Keratinocyte (primary cell): ENCODE data around the gene KCNQ2. TPM values are rescaled to one million over a fixed set of nuclear protein-coding genes. Genes with fewer than 3 reads are reported as not detected.

Source experiments
- DNase-seq: peaks from one replicate; pipeline ENCODE4 v3.0.0-alpha.2; 2011; ENCODE audit warnings: low read depth, missing footprints, low spot score
- FAIRE-seq: peaks from 2 replicates; lab custom pipeline; 2011; peaks lifted over from hg19 to GRCh38; lab: Jason Lieb, UNC
- H2AFZ ChIP-seq: 2 replicates; pipeline ENCODE4 v1.6.0; 2012; ENCODE audit warnings: low read length, control low read depth, inconsistent platforms; ENCODE audit not compliant: control insufficient read depth
- H3K27ac ChIP-seq: 2 replicates; pipeline ENCODE4 v1.5.1; 2011; ENCODE audit warnings: low read length; ENCODE audit not compliant: control insufficient read depth, insufficient read depth
- H3K27me3 ChIP-seq: 3 replicates; pipeline ENCODE4 v1.6.0; 2011; ENCODE audit warnings: low read length; ENCODE audit not compliant: control insufficient read depth, insufficient read depth; ENCODE audit errors: extremely low read depth
- H3K36me3 ChIP-seq, 2 experiments: 2 replicates in 1 of 2; 3 replicates in 1 of 2; pipeline ENCODE4 v1.5.1; 2011; ENCODE audit warnings: low read length in 2 of 2, mild to moderate bottlenecking in 1 of 2; ENCODE audit not compliant: control insufficient read depth in 2 of 2, insufficient read depth in 2 of 2; ENCODE audit errors: extremely low read depth in 1 of 2
- H3K4me1 ChIP-seq: 3 replicates; pipeline ENCODE4 v1.5.1; 2011; ENCODE audit warnings: low read length; ENCODE audit not compliant: control insufficient read depth, insufficient read depth; ENCODE audit errors: extremely low read depth
- H3K4me2 ChIP-seq: 3 replicates; pipeline ENCODE4 v1.6.0; 2011; ENCODE audit warnings: low read depth, low read length; ENCODE audit not compliant: control insufficient read depth, insufficient read depth; ENCODE audit errors: extremely low read depth
- H3K4me3 ChIP-seq, 3 experiments: fragments of 200-600 bp in 1 of 3; sonication (generic) in 1 of 3; 2 replicates in 2 of 3; 3 replicates in 1 of 3; pipeline ENCODE4 v1.5.1; 2011 to 2016; ENCODE audit warnings: low read length in 3 of 3, mild to moderate bottlenecking in 3 of 3, control low read depth in 2 of 3, inconsistent platforms in 1 of 3, low read depth in 1 of 3, mixed read lengths in 1 of 3, mixed run types in 1 of 3, moderate library complexity in 1 of 3; ENCODE audit not compliant: control insufficient read depth in 2 of 3, insufficient read depth in 2 of 3; ENCODE audit errors: extremely low read depth in 1 of 3
- H3K79me2 ChIP-seq: 2 replicates; pipeline ENCODE4 v1.6.0; 2012; ENCODE audit warnings: low read length; ENCODE audit not compliant: control insufficient read depth, insufficient read depth
- H3K9ac ChIP-seq: 3 replicates; pipeline ENCODE4 v1.6.0; 2011; ENCODE audit warnings: low read length; ENCODE audit not compliant: control insufficient read depth, insufficient read depth; ENCODE audit errors: extremely low read depth
- H3K9me1 ChIP-seq: 3 replicates; pipeline ENCODE4 v1.6.0; 2011; ENCODE audit warnings: low read length; ENCODE audit not compliant: control insufficient read depth, insufficient read depth; ENCODE audit errors: extremely low read depth
- H3K9me3 ChIP-seq: 2 replicates; pipeline ENCODE4 v1.5.1; 2012; ENCODE audit warnings: low read depth, low read length; ENCODE audit not compliant: control insufficient read depth
- H4K20me1 ChIP-seq: 3 replicates; pipeline ENCODE4 v1.6.0; 2011; ENCODE audit warnings: low read length; ENCODE audit not compliant: control insufficient read depth, insufficient read depth; ENCODE audit errors: extremely low read depth
- EZH2 ChIP-seq: IDR thresholded peaks from one replicate; pipeline ENCODE4 v1.6.1; 2012; ENCODE audit warnings: inconsistent platforms, mild to moderate bottlenecking, low read length, moderate library complexity
- dilution Hi-C: fragments of 300-500 bp; cut with MboI; formaldehyde crosslinking; loops from one replicate; pipeline ENCODE4 v1.7.0; 2020; ENCODE audit warnings: low sequenced_read_pairs; ENCODE audit not compliant: extremely low pct_ligation_motif_present
- polyA plus RNA-seq, 5 experiments: library from polyadenylated mRNA; depleted of rRNA in 3 of 5; stranded (reverse) in 3 of 5; stranded (forward) in 1 of 5; unstranded in 1 of 5; fragments of >200 nt; gene quantifications; 1 replicate in 1 of 5; 2 replicates in 3 of 5; 3 replicates in 1 of 5; pipeline versions ENCODE4 v1.2.1 to v1.2.3, GENCODE V29; 2011 to 2012; ENCODE audit warnings: missing spikeins in 2 of 5, low read depth in 1 of 5, low replicate concordance in 1 of 5
- TF ChIP-seq, protein P1 (sequence below), 3 experiments: IDR thresholded peaks in 1 of 3; conservative IDR thresholded peaks in 1 of 3; optimal IDR thresholded peaks in 1 of 3; 2 replicates in 2 of 3; 3 replicates in 1 of 3; pipeline versions ENCODE3 to v1.5.1; 2011; ENCODE audit warnings: low read length in 3 of 3, mild to moderate bottlenecking in 3 of 3, moderate library complexity in 2 of 3, control low read depth in 1 of 3, inconsistent platforms in 1 of 3; ENCODE audit not compliant: insufficient read depth in 2 of 3; ENCODE audit errors: extremely low read depth in 1 of 3

Gene KCNQ2
- polyA plus RNA-seq, 1 donor (not counting 4 experiments of a cell fraction or from before 2014, with no cell fraction given): not detected

DNA sequence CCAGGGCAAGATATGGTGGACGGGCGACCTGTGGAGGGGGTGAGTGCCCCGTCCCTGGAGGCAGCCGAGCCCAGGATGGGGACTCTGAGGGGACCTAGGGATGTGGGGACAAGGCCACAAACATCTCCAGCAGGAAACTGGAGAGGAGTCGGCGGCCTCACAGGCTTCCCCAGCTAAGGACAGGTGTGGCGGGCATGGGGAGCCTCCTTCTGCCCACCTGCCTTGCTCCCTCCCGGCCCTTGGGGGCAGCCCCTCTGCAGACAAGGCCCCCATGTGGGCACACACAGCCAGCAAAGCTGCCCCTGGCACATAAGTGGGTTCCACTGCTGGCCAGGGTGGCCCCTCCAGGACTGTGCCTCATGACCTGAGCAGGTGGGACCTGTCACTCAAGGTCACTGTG, 115.9 kb downstream of the KCNQ2 start:
- H3K9ac ChIP-seq: no peak overlapping the region
- H3K27ac ChIP-seq: no peak overlapping the region
- H3K4me2 ChIP-seq: no peak overlapping the region
- H3K79me2 ChIP-seq: no peaks in the 10 kb centered on the region
- no peak overlapping the region for H2AFZ ChIP-seq
- no peak overlapping the region for H3K4me3 ChIP-seq
- no peaks in the 10 kb centered on the region for H3K4me1 ChIP-seq
- peaks cover 27% of the 10 kb centered on the region for H3K27me3 ChIP-seq
- H3K9me3 ChIP-seq: peaks cover 1% of the 10 kb centered on the region
- H3K9me1 ChIP-seq: no peaks in the 10 kb centered on the region
- no peak for DNase-seq
- H3K36me3 ChIP-seq: no peaks in the 10 kb centered on the region
- TF ChIP-seq, protein P1, sequence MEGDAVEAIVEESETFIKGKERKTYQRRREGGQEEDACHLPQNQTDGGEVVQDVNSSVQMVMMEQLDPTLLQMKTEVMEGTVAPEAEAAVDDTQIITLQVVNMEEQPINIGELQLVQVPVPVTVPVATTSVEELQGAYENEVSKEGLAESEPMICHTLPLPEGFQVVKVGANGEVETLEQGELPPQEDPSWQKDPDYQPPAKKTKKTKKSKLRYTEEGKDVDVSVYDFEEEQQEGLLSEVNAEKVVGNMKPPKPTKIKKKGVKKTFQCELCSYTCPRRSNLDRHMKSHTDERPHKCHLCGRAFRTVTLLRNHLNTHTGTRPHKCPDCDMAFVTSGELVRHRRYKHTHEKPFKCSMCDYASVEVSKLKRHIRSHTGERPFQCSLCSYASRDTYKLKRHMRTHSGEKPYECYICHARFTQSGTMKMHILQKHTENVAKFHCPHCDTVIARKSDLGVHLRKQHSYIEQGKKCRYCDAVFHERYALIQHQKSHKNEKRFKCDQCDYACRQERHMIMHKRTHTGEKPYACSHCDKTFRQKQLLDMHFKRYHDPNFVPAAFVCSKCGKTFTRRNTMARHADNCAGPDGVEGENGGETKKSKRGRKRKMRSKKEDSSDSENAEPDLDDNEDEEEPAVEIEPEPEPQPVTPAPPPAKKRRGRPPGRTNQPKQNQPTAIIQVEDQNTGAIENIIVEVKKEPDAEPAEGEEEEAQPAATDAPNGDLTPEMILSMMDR (optimal IDR thresholded peaks at IDR 0.05 in 1 of 3, IDR thresholded peaks at IDR 0.05 in 1 of 3, conservative IDR thresholded peaks at IDR 0.05 in 1 of 3; ENCODE audit: extremely low read depth in 1 of 3, insufficient read depth in 2 of 3, low read length in 3 of 3): no peak
- TF ChIP-seq EZH2: no peak
- FAIRE-seq: no peak
- dilution Hi-C loops: no loop called here
- H4K20me1 ChIP-seq: no peaks in the 10 kb centered on the region

DNA sequence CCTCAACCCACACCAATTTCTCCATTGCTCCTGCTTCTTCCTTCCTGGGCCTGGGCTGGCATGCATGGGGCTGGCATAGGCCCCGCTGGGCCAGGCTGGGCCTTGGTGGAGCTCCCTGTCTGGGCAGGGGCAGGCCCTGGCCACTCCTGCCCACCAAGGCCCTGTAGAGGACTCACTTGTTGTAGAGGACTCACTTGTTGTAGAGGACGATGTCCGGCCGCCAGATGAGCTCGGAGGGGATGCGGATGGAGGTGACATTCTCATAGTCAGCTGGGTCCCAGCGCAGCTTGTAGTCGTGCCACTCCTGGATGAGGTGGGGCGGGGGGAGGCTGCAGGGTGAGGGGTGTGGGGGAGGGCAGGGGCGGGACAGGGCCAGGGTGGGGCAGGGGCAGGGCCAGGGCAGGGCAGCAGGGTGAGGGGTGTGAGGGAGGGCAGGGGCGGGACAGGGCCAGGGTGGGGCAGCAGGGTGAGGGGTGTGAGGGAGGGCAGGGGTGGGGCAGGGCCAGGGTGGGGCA, 116.6 kb downstream of the KCNQ2 start:
- peaks cover 23% of the 10 kb centered on the region for H3K27me3 ChIP-seq
- H3K4me2 ChIP-seq: no peak overlapping the region
- TF ChIP-seq, protein P1 (optimal IDR thresholded peaks at IDR 0.05 in 1 of 3, IDR thresholded peaks at IDR 0.05 in 1 of 3, conservative IDR thresholded peaks at IDR 0.05 in 1 of 3; ENCODE audit: extremely low read depth in 1 of 3, insufficient read depth in 2 of 3, low read length in 3 of 3): no peak
- TF ChIP-seq EZH2: no peak
- no peaks in the 10 kb centered on the region for H3K9me1 ChIP-seq
- H3K79me2 ChIP-seq: no peaks in the 10 kb centered on the region
- no peaks in the 10 kb centered on the region for H4K20me1 ChIP-seq
- dilution Hi-C loops: no loop called here
- H3K36me3 ChIP-seq: no peaks in the 10 kb centered on the region
- peaks cover 7% of the 10 kb centered on the region for H3K9me3 ChIP-seq
- DNase-seq (no peak), FAIRE-seq (no peak)
- H3K4me3 ChIP-seq: no peak overlapping the region
- no peak overlapping the region for H3K27ac ChIP-seq
- no peak overlapping the region for H3K9ac ChIP-seq
- no peaks in the 10 kb centered on the region for H3K4me1 ChIP-seq
- no peak overlapping the region for H2AFZ ChIP-seq
